ENCODE data around the gene DONSON.

The DONSON gene

DNA sequence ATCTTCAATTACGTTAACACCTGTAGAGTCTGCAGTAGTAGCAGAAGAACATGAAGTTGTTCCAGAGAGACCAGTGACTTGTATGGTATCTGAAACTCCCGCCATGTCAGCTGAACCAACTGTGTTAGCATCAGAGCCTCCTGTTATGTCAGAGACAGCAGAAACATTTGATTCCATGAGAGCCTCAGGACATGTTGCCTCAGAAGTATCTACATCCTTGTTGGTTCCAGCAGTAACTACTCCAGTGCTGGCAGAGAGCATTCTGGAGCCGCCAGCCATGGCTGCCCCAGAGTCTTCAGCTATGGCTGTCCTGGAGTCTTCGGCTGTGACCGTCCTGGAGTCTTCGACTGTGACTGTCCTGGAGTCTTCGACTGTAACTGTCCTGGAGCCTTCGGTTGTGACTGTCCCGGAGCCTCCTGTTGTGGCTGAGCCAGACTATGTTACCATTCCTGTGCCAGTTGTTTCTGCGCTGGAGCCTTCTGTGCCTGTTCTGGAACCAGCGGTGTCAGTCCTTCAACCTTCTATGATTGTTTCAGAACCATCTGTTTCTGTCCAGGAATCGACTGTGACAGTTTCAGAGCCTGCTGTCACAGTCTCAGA, 35.4 kb downstream of the DONSON start:
- H3K4me1 Mint-ChIP-seq, result peaks cover 9% of the 10 kb centered on the region
- no peaks in the 10 kb centered on the region for H3K27me3 Mint-ChIP-seq (ENCODE audit: low read depth)
- H3K9me3 Mint-ChIP-seq, result peaks cover 4% of the 10 kb centered on the region
- TF ChIP-seq CTCF (IDR thresholded peaks at IDR 0.05; ENCODE audit: unreplicated experiment in 3 of 3), result no peak
- H3K27ac Mint-ChIP-seq, result no peak overlapping the region
- H3K36me3 Mint-ChIP-seq (ENCODE audit: low read depth), result peaks cover 96% of the 10 kb centered on the region
- no peak overlapping the region for H3K4me3 Mint-ChIP-seq

- Mint-ChIP-seq H3K4me1 (peaks cover 9% of the 10 kb centered on the region), H3K4me3 (no peak overlapping the region), H3K36me3 (ENCODE audit: low read depth) (peaks cover 94% of the 10 kb centered on the region), H3K27ac (no peak overlapping the region), H3K9me3 (peaks cover 4% of the 10 kb centered on the region), H3K27me3 (ENCODE audit: low read depth) (no peaks in the 10 kb centered on the region)
- no peak for TF ChIP-seq CTCF (IDR thresholded peaks at IDR 0.05; ENCODE audit: unreplicated experiment in 3 of 3)
Observed at GRCh38 chr21:33552093-33552998, 36.1 kb downstream of the DONSON start.

GRCh38 chr21:33551664-33552063, 36.8 kb downstream of the DONSON start:
- Mint-ChIP-seq H3K36me3 (ENCODE audit: low read depth) (peaks cover 92% of the 10 kb centered on the region), H3K9me3 (peaks cover 4% of the 10 kb centered on the region), H3K4me1 (peaks cover 9% of the 10 kb centered on the region), H3K27ac (no peak overlapping the region), H3K27me3 (ENCODE audit: low read depth) (no peaks in the 10 kb centered on the region), H3K4me3 (no peak overlapping the region)
- TF ChIP-seq CTCF (IDR thresholded peaks at IDR 0.05; ENCODE audit: unreplicated experiment in 3 of 3), result no peak

DNA sequence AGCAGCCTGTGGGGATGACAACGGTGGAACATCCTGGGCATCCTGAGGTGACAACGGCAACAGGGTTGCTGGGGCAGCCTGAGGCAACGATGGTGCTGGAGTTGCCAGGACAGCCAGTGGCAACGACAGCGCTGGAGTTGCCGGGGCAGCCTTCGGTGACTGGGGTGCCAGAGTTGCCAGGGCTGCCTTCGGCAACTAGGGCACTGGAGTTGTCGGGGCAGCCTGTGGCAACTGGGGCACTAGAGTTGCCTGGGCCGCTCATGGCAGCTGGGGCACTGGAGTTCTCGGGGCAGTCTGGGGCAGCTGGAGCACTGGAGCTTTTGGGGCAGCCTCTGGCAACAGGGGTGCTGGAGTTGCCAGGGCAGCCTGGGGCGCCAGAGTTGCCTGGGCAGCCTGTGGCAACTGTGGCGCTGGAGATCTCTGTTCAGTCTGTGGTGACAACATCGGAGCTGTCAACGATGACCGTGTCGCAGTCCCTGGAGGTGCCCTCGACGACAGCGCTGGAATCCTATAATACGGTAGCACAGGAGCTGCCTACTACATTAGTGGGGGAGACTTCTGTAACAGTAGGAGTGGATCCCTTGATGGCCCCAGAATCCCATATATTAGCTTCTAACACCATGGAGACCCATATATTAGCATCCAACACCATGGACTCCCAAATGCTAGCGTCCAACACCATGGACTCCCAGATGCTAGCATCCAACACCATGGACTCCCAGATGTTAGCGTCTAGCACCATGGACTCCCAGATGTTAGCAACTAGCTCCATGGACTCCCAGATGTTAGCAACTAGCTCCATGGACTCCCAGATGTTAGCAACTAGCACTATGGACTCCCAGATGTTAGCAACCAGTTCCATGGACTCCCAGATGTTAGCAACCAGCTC, 37.5 kb downstream of the DONSON start:
- peaks cover 4% of the 10 kb centered on the region for H3K9me3 Mint-ChIP-seq

More for the DNA sequence above, 37.5 kb downstream of the DONSON start:
- TF ChIP-seq CTCF (IDR thresholded peaks at IDR 0.05; ENCODE audit: unreplicated experiment in 3 of 3), result no peak
- Mint-ChIP-seq H3K4me1 (peaks cover 11% of the 10 kb centered on the region), H3K4me3 (no peak overlapping the region), H3K27ac (no peak overlapping the region), H3K27me3 (ENCODE audit: low read depth) (no peaks in the 10 kb centered on the region), H3K36me3 (ENCODE audit: low read depth) (peaks cover 90% of the 10 kb centered on the region)
